Measurements from ENCODE around the gene TMEM39A.

TMEM39A gene

GRCh38 chr3:119453822-119454221 is 9.6 kb downstream of the TMEM39A start:
- DNase-seq, result no peak

GRCh38 chr3:119444590-119444989 is 18.8 kb downstream of the TMEM39A start:
- no peak for DNase-seq

GRCh38 chr3:119443179-119443578 is 20.2 kb downstream of the TMEM39A start:
- DNase-seq, result no peak

GRCh38 chr3:119437691-119438258 is 25.6 kb downstream of the TMEM39A start:
- DNase-seq, result no peak

GRCh38 chr3:119436977-119437376 is 26.4 kb downstream of the TMEM39A start:
- DNase-seq, result no peak

- DNase-seq, result no peak
Observed at GRCh38 chr3:119434703-119435102, 28.7 kb downstream of the TMEM39A start.

GRCh38 chr3:119433613-119434325 is 29.6 kb downstream of the TMEM39A start:
- no peak for DNase-seq

GRCh38 chr3:119428538-119428937 is 34.9 kb downstream of the TMEM39A start:
- DNase-seq, result no peak

- DNase-seq, result no peak
Observed at GRCh38 chr3:119427669-119428068, 35.7 kb downstream of the TMEM39A start.

- no peak for DNase-seq
Observed at GRCh38 chr3:119420196-119420595, 43.2 kb downstream of the TMEM39A start.

GRCh38 chr3:119418641-119419040 is 44.8 kb downstream of the TMEM39A start:
- no peak for DNase-seq

GRCh38 chr3:119417771-119418512 is 45.5 kb downstream of the TMEM39A start:
- DNase-seq, result no peak

- DNase-seq, result no peak
Observed at GRCh38 chr3:119416873-119417272, 46.5 kb downstream of the TMEM39A start.

- DNase-seq, result no peak
Observed at GRCh38 chr3:119413603-119414280, 49.7 kb downstream of the TMEM39A start.

- no peak for DNase-seq
Observed at GRCh38 chr3:119409844-119410243, 53.6 kb downstream of the TMEM39A start.

GRCh38 chr3:119408243-119408950 is 55.0 kb downstream of the TMEM39A start:
- DNase-seq, result no peak

- no peak for DNase-seq
Observed at GRCh38 chr3:119405315-119405714, 58.1 kb downstream of the TMEM39A start.

GRCh38 chr3:119403201-119403600 is 60.2 kb downstream of the TMEM39A start:
- DNase-seq, result no peak

- DNase-seq, result no peak
Observed at GRCh38 chr3:119402791-119403190, 60.6 kb downstream of the TMEM39A start.

GRCh38 chr3:119401503-119402440 is 61.6 kb downstream of the TMEM39A start:
- DNase-seq, result no peak

GRCh38 chr3:119401069-119401468 is 62.3 kb downstream of the TMEM39A start:
- no peak for DNase-seq

- DNase-seq, result no peak
Observed at GRCh38 chr3:119400466-119400865, 62.9 kb downstream of the TMEM39A start.

Data from SHP77 treated with DMSO at 0.1 percent for 48 hours (cell line).